K562 (cell line): ENCODE measurements around the gene ZNF24. TPM values are rescaled to one million over a fixed set of nuclear protein-coding genes. Genes with fewer than 3 reads are reported as not detected.

Source experiments
- ATAC-seq: fragments of 200-7000 bp; cut with Tn5 transposase; 3 replicates; pipeline ENCODE4 v1.9.1; 2020; ENCODE audit warnings: moderate library complexity
- BruUV-seq: library from RNA; stranded (reverse); fragments of 400-500 nt; replicated peaks from 2 replicates; lab custom pipeline; 2021; lab: Mats Ljungman, UMichigan
- CTCF ChIA-PET: fragments of 300-600 bp; formaldehyde crosslinking; extraction: SDS; loops from one replicate; lab custom pipeline; 2021; ENCODE audit warnings: low intra/inter-chr PET ratio; lab: Yijun Ruan, JAX
- POLR2A ChIA-PET: fragments of 300-600, 350-650 bp; sonication (Branson Sonifier 250); formaldehyde crosslinking; extraction: SDS; loops from one replicate; lab custom pipeline; 2021; ENCODE audit warnings: antibody characterized with exemption, inconsistent platforms; lab: Yijun Ruan, JAX
- DNase-seq, 4 experiments: peaks; one replicate each; pipeline versions ENCODE4 v3.0.0 to v3.0.0-alpha.2; 2011 to 2018; ENCODE audit warnings: low spot score in 3 of 4, mixed read lengths in 3 of 4; ENCODE audit errors: extremely low read depth in 1 of 4
- FAIRE-seq: peaks from 2 replicates; lab custom pipeline; 2011; peaks lifted over from hg19 to GRCh38; lab: Jason Lieb, UNC
- H2AFZ ChIP-seq: 2 replicates; pipeline ENCODE4 v1.6.0; 2011; ENCODE audit warnings: low read depth, low read length, control low read depth, inconsistent platforms
- H3K27ac ChIP-seq: fragments of 200-600 bp; 3 replicates; pipeline ENCODE4 v1.8.0; 2011; ENCODE audit warnings: low read depth, mild to moderate bottlenecking, control low read depth, inconsistent platforms, low read length, moderate library complexity, mixed read lengths; ENCODE audit errors: extremely low read depth
- H3K27me3 ChIP-seq, 2 experiments: fragments of 300-600 bp in 1 of 2; 2 replicates in 1 of 2; 3 replicates in 1 of 2; pipeline versions ENCODE4 v1.6.0 to v1.8.0; 2011; ENCODE audit warnings: inconsistent platforms in 2 of 2, low read length in 2 of 2, mild to moderate bottlenecking in 1 of 2, mixed read lengths in 1 of 2, moderate library complexity in 1 of 2; ENCODE audit not compliant: control insufficient read depth in 2 of 2, insufficient read depth in 2 of 2
- H3K36me3 ChIP-seq: fragments of 300-600 bp; 3 replicates; pipeline ENCODE4 v1.8.0; 2011; ENCODE audit warnings: mild to moderate bottlenecking, low read length, inconsistent platforms; ENCODE audit not compliant: control insufficient read depth, insufficient read depth
- H3K4me1 ChIP-seq, 2 experiments: fragments of 200-600 bp in 1 of 2; replicated peaks in 1 of 2; 2 replicates in 1 of 2; 3 replicates in 1 of 2; pipeline versions ENCODE4 v1.5.1 to v1.8.0; 2011; ENCODE audit warnings: inconsistent platforms in 2 of 2, low read length in 2 of 2, mild to moderate bottlenecking in 1 of 2, mixed read lengths in 1 of 2, moderate library complexity in 1 of 2; ENCODE audit not compliant: control insufficient read depth in 2 of 2, insufficient read depth in 2 of 2
- H3K4me2 ChIP-seq: 2 replicates; pipeline ENCODE4 v1.6.1; 2011; ENCODE audit warnings: low read length, control low read depth, inconsistent platforms, mixed read lengths; ENCODE audit not compliant: insufficient read depth
- H3K4me3 ChIP-seq: fragments of 200-600 bp; sonication (generic), shearing (Covaris generic); 2 replicates; pipeline ENCODE4 v1.5.1; 2016; ENCODE audit warnings: control low read depth, inconsistent platforms
- H3K79me2 ChIP-seq: fragments of 200-600 bp; 3 replicates; pipeline ENCODE4 v1.8.0; 2011; ENCODE audit warnings: low read length, inconsistent platforms; ENCODE audit not compliant: control insufficient read depth, insufficient read depth
- H3K9ac ChIP-seq, 2 experiments: 2 replicates each; pipeline versions ENCODE4 v1.6.0 to v1.6.1; 2011; ENCODE audit warnings: low read depth in 2 of 2, low read length in 2 of 2, control low read depth in 1 of 2, inconsistent platforms in 1 of 2, mild to moderate bottlenecking in 1 of 2, mixed read lengths in 1 of 2; ENCODE audit not compliant: insufficient read depth in 1 of 2
- H3K9me1 ChIP-seq: one replicate; pipeline ENCODE4 v1.6.0; 2011; ENCODE audit warnings: inconsistent platforms, mild to moderate bottlenecking, low read length, moderate library complexity; ENCODE audit not compliant: control insufficient read depth, insufficient read depth
- H3K9me3 ChIP-seq: replicated peaks from 2 replicates; pipeline ENCODE4 v1.5.1; 2011; ENCODE audit warnings: low read depth, low read length, inconsistent platforms; ENCODE audit not compliant: control insufficient read depth, insufficient read depth
- H4K20me1 ChIP-seq: replicated peaks from 2 replicates; pipeline ENCODE4 v1.6.1; 2011; ENCODE audit warnings: low read length, inconsistent platforms, mixed read lengths; ENCODE audit not compliant: control insufficient read depth, insufficient read depth
- BACH1 ChIP-seq: fragments of 200-800 bp; sonication (Bioruptor generic); IDR thresholded peaks from 2 replicates; pipeline ENCODE4 v1.6.1; 2016; ENCODE audit warnings: missing genetic modification characterization, missing compliant biosample characterization
- CLOCK ChIP-seq: fragments of 250-450 bp; sonication (Bioruptor Pico); IDR thresholded peaks from 2 replicates; pipeline ENCODE4 v1.4.0; 2020; ENCODE audit warnings: mild to moderate bottlenecking, moderate library complexity, borderline replicate concordance
- EHMT2 ChIP-seq: fragments of 450-650 bp; IDR thresholded peaks from 2 replicates; pipeline ENCODE4 v1.6.1; 2018; ENCODE audit warnings: antibody characterized with exemption
- HMG20B ChIP-seq: fragments of 250-450 bp; sonication (Bioruptor Pico); IDR thresholded peaks from 2 replicates; pipeline ENCODE4 v1.5.0; 2021; ENCODE audit warnings: mild to moderate bottlenecking
- HOXB6 ChIP-seq: fragments of 250-450 bp; sonication (Bioruptor Pico); IDR thresholded peaks from 2 replicates; pipeline ENCODE4 v1.5.1; 2022; ENCODE audit warnings: mild to moderate bottlenecking, borderline replicate concordance
- ID3 ChIP-seq, 2 experiments: fragments of 250-450 bp in 1 of 2; fragments of 450-650 bp in 1 of 2; sonication (Bioruptor Pico) in 1 of 2; IDR thresholded peaks; 2 replicates each; pipeline versions ENCODE4 v1.6.1 to v1.8.0; 2016 to 2021; ENCODE audit warnings: mild to moderate bottlenecking in 2 of 2, moderate library complexity in 2 of 2, missing compliant biosample characterization in 1 of 2, missing genetic modification characterization in 1 of 2
- MTA3 ChIP-seq: fragments of 450-650 bp; formaldehyde crosslinking; IDR thresholded peaks from 2 replicates; pipeline ENCODE4 v1.6.1; 2017; ENCODE audit warnings: mild to moderate bottlenecking, borderline replicate concordance
- MXI1 ChIP-seq: IDR thresholded peaks from 2 replicates; pipeline ENCODE4 v1.6.1; 2011; ENCODE audit warnings: low read depth, mild to moderate bottlenecking, improper control_type of control experiment, low read length
- PTTG1 ChIP-seq: fragments of 450-650 bp; IDR thresholded peaks from 2 replicates; pipeline ENCODE4 v1.6.1; 2016; ENCODE audit warnings: low read depth, mild to moderate bottlenecking, missing genetic modification characterization, missing compliant biosample characterization
- RAD51 ChIP-seq: fragments of 450-650 bp; IDR thresholded peaks from 2 replicates; pipeline ENCODE4 v1.7.1; 2016; ENCODE audit warnings: low read depth, mild to moderate bottlenecking, borderline replicate concordance
- TBP ChIP-seq: optimal IDR thresholded peaks from 2 replicates; pipeline ENCODE3; 2011; ENCODE audit warnings: low read depth, low read length, improper control_type of control experiment
- TCF3 ChIP-seq: sonication (generic); formaldehyde crosslinking; IDR thresholded peaks from 2 replicates; pipeline ENCODE4 v1.4.0; 2020; ENCODE audit warnings: mild to moderate bottlenecking, missing genetic modification reagents
- UBTF ChIP-seq, 2 experiments: IDR thresholded peaks; 2 replicates each; pipeline ENCODE4 v1.6.1; 2012; ENCODE audit warnings: improper control_type of control experiment in 2 of 2, low read depth in 2 of 2, low read length in 2 of 2, borderline replicate concordance in 1 of 2
- ZNF324 ChIP-seq: fragments of 250-450 bp; sonication (Bioruptor Pico); IDR thresholded peaks from 2 replicates; pipeline ENCODE4 v1.4.0; 2020; ENCODE audit warnings: mild to moderate bottlenecking
- ZNF444 ChIP-seq: fragments of 250-450 bp; sonication (Bioruptor Pico); IDR thresholded peaks from 2 replicates; pipeline ENCODE4 v1.4.0; 2020; ENCODE audit warnings: mild to moderate bottlenecking, moderate library complexity
- WGBS: fragments of 100-300 bp; shearing (Covaris generic); methylation state at CpG from one replicate; pipeline ENCODE4 v1.1.6; 2016; ENCODE audit warnings: low coverage, mixed read lengths; ENCODE audit not compliant: insufficient coverage; ENCODE audit errors: missing lambda C conversion rate; 5-methylcytosine and 5-hydroxymethylcytosine counted together
- in situ Hi-C: fragments of 300-500 bp; cut with MboI; formaldehyde crosslinking; loops from 4 replicates; pipeline ENCODE4 v1.15.0; 2018; ENCODE audit warnings: inconsistent platforms, mixed read lengths
- intact Hi-C: fragments of 100-400 bp; cut with micrococcal nuclease; formaldehyde crosslinking; loops from 2 replicates; pipeline ENCODE4 v1.14.2; 2022
- polyA plus RNA-seq, 8 experiments: library from polyadenylated mRNA; depleted of rRNA in 4 of 8; stranded (reverse) in 5 of 8; unstranded in 3 of 8; fragments of >200 nt; fragmentation: Nextera tagmentation in 2 of 8; fragmentation: Illumina TruSeq in 1 of 8; extraction: Ambion mirVana in 2 of 8; extraction: Trizol in 1 of 8; gene quantifications; 2 replicates each; pipeline versions ENCODE4 v1.2.1 to v1.2.3, GENCODE V29; 2011 to 2014; ENCODE audit warnings: inconsistent platforms in 1 of 8, missing spikeins in 1 of 8
- total RNA-seq, 7 experiments: library from RNA; depleted of rRNA in 6 of 7; stranded (reverse); fragments of >200 nt in 6 of 7; fragmentation: Illumina TruSeq in 2 of 7; extraction: Trizol in 2 of 7; gene quantifications; 2 replicates each; pipeline versions ENCODE4 v1.2.1 to v1.2.3, GENCODE V29; 2011 to 2021; ENCODE audit warnings: low replicate concordance in 1 of 7

Gene ZNF24
- total and polyA plus RNA-seq, 9 of the 15 experiments (the other 6 are each of a cell fraction or from before 2014, with no cell fraction given): 35.7 to 72.8 (median 54.1) TPM

GRCh38 chr18:35289727-35290093 is 54.5 kb downstream of the ZNF24 start (continued):
- TF ChIP-seq UBTF (IDR thresholded peaks at IDR 0.05; ENCODE audit: borderline replicate concordance in 1 of 2, low read depth in 2 of 2, low read length in 2 of 2): no peak

GRCh38 chr18:35289293-35289692 is 54.9 kb downstream of the ZNF24 start:
- BruUV-seq: no TSS peak
- Histone ChIP-seq H3K4me2 (peak overlapping the region; percentile 98), H3K36me3 (peaks cover 24% of the 10 kb centered on the region), H3K9me1 (no peaks in the 10 kb centered on the region), H4K20me1 (no peaks in the 10 kb centered on the region), H3K4me3 (peak overlapping the region; percentile 72), H3K4me1 (peaks cover 0 to 5% of the 10 kb centered on the region in 2 experiments; a peak in 3 of 5 replicates), H2AFZ (peak overlapping the region; percentile 97), H3K27ac (peak overlapping the region; percentile 88), H3K9me3 (peaks cover 5% of the 10 kb centered on the region), H3K27me3 (no peaks in the 10 kb centered on the region), H3K79me2 (peaks cover 45% of the 10 kb centered on the region), H3K9ac (peak overlapping the region; percentile 93 to 97; a peak in 3 of 4 replicates)
- DNase-seq (peak; percentile 17 to 37 (median 18)), FAIRE-seq (peak; percentile 51), ATAC-seq (peak; percentile 25)
- ChIA-PET POLR2A (interaction anchor here (0.5 to 2.0 kb wide), 7 partner anchors 11 to 247 kb away, joined by 3 to 11 read pairs (median 4); no protein-coding TSS in a partner anchor), CTCF (no interaction called here)
- in situ Hi-C loops (loop anchor here (5.0 kb wide), 1 partner anchor 47 kb away; the partner anchor contains the start of gene ZNF397), intact Hi-C loops (no loop called here)
- 12% methylated on average over 6 of the region's 6 CpGs for WGBS
- no peak for TF ChIP-seq RAD51
- TF ChIP-seq TCF3 (CRISPR knock-in tag): no peak
- TF ChIP-seq BACH1 (tag): 0 out of 2 replicates have a peak, but pooled peaks have one; percentile 53
- no peak for TF ChIP-seq MXI1
- TF ChIP-seq PTTG1 (tag): no peak
- no peak for TF ChIP-seq ZNF324 (CRISPR knock-in tag)
- no peak for TF ChIP-seq HMG20B (CRISPR knock-in tag)
- no peak for TF ChIP-seq ID3 (CRISPR knock-in tag; IDR thresholded peaks at IDR 0.05)
- TF ChIP-seq ID3 (tag; IDR thresholded peaks at IDR 0.05): no peak
- TF ChIP-seq CLOCK: no peak
- TF ChIP-seq TBP: peak; percentile 18
- TF ChIP-seq EHMT2: peak; percentile 78; the same call in 1 of the 2 replicates
- TF ChIP-seq ZNF444 (CRISPR knock-in tag): no peak
- TF ChIP-seq HOXB6: no peak
- TF ChIP-seq MTA3: no peak
